HPDE6-E6E7 (cell line): Measurements from ENCODE around the gene RP2.

Experiments
- DNase-seq: peaks from one replicate; pipeline ENCODE4 v3.0.0; 2011; ENCODE audit warnings: missing footprints; ENCODE audit errors: extremely low spot score

Gene RP2

DNA sequence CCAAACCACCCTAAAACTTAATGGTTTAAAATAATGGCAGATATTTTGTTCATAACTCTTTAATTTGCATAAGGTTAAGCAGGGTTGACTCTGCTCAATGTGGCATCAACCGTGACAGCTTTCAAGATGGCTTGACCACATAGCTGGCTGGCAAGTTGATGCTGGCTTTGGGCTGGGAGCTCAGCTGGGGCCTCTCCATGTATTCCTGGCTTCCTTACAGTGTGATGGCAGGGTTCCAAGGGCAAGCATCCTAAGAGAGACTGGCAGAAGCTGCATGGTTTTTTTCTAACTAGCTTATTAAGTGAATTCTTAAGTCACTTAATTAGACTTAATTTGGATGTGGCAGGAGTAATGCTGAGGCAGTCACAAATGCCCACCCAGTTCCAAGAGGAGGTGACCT is 4.5 kb downstream of the RP2 start:
- DNase-seq = no peak

DNA sequence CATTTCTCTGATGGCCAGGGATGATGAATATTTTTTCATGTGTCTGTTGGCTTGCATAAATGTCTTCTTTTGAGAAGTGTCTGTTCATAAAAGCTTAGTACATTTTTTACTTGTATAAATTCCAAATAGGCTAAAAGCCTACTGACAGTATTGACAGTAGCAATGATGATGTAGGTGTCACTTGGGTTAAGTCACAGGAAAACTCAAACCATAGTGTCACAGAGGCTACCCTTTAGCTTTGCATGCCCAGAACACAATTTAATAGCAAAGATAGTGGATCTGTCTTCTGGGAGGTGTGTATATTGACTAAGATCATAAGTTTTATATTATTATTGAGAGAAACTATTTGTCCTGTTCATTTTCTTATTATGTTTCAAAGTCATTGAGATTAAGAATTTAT is 8.1 kb downstream of the RP2 start:
- DNase-seq = no peak

DNA sequence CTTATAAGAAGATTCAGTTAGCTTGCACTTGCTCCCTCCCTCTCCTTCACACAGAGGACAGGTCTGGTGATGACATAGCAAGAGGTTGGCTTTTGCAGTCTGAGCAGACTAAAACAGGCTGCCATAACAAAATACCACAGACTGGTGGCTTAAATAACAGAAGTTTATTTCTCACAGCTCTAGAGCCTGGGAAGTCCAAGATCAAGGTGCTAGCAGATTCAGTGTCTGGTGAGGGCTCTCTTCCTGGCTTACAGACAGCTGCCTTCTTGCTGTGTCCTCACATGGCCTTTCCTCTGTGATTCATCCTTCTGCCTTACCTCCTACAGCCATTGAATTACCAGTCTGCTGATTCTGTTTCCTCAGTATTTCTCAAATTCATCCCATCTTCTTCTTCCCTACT is 13.1 kb downstream of the RP2 start:
- no peak for DNase-seq

DNA sequence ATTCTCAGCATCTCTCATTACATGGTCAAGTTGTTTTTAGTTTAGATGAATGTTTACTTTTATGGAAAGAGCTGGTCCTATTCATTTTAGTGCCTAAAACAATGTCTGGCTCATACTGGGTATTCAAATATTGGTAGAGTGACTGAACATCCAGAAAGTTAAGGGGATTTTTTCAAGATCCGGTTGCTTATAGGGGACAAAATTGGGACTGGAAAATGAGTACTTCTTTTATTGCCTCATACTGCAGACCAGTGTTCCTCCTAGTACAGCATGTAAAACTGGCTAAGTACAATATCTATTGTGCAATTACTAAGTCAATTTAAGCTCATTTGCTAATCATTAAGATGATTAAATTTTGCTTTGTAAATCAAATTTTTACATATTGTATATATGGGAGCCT is 13.9 kb downstream of the RP2 start:
- DNase-seq = no peak

DNA sequence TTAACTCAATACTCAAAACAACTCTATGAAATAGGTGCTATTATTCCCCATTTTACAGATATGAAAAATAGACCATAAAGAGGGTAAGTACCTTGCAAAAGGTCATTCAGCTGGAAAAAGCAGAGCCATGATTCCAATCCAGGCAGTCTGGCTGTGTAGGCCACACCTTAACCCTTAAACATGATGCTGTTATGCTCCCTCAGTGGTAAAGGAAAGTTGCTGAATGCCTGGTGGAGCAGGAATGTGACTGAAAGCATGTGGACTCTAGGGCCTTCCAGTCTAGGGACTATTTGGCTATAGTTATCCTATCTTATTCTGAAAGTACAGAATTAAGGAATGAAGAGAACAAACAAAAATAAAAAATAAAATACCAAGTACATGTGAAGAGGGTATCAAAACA is 19.6 kb downstream of the RP2 start:
- no peak for DNase-seq

GRCh38 chrX:46860557-46860956 is 23.7 kb downstream of the RP2 start:
- DNase-seq = no peak

GRCh38 chrX:46863072-46863471 is 26.2 kb downstream of the RP2 start:
- no peak for DNase-seq

DNA sequence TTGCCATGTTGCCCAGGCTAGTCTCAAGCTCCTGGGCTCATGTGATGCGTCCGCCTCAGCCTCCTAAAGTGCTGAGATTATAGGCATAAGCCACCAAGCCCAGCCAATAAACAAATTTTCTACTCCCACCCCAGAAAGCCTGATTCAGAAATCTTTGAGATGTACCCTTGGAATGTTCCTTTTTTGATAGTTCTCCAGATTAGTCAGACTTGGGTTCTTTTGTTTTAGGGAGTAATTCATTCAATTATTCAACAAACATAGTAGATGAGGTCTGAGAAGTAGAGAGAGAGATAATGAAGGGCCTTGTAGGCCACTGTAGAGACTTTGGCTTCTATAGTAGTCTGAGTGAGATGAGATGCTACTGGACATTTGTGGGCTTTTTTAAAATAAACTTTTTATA is 27.8 kb downstream of the RP2 start:
- no peak for DNase-seq

GRCh38 chrX:46865281-46865680 is 28.4 kb downstream of the RP2 start:
- DNase-seq = no peak

- no peak for DNase-seq
Observed at GRCh38 chrX:46866726-46867125, 29.9 kb downstream of the RP2 start.

- DNase-seq = no peak
Observed at GRCh38 chrX:46873746-46874145, 36.9 kb downstream of the RP2 start.

- no peak for DNase-seq
Observed at GRCh38 chrX:46876901-46877300, 40.1 kb downstream of the RP2 start.

DNA sequence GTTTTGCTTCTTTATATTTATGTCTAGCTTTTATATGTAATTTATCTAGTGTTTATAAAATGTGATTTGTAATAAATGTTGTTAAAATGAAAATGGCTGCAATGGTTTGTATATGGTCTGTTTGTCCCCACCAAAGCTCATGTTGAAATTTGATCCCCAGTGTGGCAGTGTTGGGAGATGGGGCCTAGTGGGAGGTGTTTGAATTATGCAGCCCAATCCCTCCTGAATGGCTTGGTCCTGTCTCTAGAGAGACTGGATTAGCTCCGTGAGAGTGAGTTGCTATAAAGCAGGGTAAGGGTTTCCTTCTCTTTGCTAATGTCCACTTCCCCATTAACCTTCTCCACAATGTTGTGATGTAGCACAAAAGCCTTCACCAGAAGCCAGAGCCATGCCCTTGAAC is 45.4 kb downstream of the RP2 start:
- no peak for DNase-seq

- no peak for DNase-seq
Observed at GRCh38 chrX:46884799-46885198, 48.0 kb downstream of the RP2 start.

DNA sequence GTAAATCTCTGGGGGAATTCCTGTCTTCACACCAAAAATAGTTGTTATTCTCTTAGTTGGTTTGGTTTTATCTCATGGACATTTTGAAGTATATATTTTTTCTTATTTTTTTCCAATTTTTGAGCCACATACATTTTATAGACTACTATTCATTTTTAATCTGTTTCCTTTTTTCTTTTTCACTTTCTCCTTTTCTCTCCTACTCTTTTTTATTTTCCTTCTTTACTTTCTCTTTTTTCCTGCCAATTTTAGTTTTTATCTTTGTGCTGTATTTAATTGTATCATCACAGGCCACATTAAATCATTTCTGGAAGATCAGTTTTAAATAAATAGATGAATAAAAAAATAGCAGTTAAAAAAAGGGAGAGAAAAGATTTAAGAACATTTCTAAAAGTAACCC is 61.4 kb downstream of the RP2 start:
- DNase-seq = no peak

DNA sequence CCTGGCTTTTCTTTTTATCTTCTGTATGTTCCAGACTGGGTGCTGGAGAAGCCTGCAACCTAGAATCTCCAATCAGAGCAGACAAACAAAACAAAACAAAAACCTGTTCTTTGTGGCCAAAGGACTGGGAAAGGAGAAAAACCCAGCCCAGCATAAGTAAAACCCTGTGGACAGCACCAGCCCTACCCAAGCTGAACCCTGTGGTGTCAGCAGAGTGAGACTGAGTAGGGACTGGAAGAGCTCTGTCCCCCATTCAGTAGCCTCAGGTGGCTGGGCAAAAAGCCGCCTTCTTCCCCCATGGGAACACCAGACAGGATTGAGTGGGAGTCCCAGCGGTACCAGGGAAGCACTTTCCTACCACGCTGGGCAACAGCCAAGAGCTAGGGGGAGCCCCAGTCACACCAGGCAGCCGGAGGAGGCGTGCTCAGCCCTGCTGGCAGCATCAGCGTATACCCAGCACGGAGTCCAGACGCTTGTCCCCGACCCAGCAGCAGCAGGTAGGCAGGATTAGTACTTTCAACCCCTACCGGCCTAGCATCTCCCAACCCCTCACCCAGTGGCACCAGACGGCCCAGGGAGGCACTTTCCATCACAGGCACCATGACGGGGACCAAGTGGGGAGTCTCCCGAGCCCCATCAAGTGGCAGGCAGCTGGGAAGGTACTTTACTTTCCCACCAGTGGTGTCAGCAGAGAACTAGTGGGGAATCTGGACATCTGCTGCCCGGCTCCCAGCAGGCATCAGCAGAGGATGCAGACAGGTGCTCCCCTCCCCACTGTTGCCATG is 66.8 kb downstream of the RP2 start:
- DNase-seq = peak; percentile 63

GRCh38 chrX:46904626-46905025 is 67.8 kb downstream of the RP2 start:
- no peak for DNase-seq

DNA sequence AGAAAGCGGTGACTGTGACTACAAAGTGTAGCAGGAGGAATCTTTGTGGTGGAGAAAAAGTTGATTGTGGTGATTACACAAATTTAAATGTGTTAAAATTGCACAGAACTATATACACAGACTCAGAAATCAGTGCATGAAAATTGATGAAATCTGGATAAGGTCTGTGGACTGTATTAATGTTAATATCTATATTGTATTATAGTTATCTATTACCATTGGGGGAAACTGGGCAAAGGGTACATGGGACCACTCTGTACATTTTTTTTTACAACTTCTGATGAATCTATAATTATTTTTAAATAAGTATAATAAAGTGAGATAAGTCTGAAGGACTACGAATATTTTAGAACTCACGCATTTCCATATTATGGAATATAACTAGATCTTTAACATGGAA is 73.6 kb downstream of the RP2 start:
- no peak for DNase-seq

DNA sequence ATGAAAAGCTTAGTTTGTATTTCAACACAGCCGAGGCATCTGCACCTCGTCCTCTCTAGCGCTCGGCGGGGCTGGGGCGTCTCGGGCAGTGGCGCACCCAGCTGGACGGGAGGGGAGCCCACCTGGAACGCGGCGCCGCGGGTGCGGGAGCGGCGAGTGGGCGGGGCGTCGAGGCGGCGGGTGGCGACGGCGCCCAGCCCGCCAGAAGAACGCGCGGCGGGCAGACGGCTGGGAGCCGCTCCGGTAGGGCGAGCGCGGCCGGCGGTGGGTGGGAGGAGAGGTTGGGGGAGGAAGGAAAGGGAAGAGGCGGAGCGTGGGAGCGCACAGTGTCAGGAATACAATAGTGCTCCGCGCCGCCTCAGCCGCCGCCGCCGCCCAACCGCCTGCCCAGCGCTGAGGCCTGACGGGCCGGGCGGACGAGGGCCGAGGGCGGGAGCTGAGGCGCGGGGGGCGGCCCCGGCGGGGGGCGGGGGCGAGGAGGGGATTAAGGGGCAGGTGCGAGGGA is 75.3 kb downstream of the RP2 start, which contains the start of gene JADE3:
TSS of gene JADE3 (plus strand) at position 324 of the 505 bp plus-strand sequence. CDS start 72,474 bp downstream, outside the sequence.
- peak; percentile 45 for DNase-seq

GRCh38 chrX:46912603-46913491 is 76.0 kb downstream of the RP2 start:
- DNase-seq = no peak

GRCh38 chrX:46913667-46914066 is 76.8 kb downstream of the RP2 start:
- DNase-seq = no peak

- no peak for DNase-seq
Observed at GRCh38 chrX:46916273-46916672, 79.4 kb downstream of the RP2 start.

DNA sequence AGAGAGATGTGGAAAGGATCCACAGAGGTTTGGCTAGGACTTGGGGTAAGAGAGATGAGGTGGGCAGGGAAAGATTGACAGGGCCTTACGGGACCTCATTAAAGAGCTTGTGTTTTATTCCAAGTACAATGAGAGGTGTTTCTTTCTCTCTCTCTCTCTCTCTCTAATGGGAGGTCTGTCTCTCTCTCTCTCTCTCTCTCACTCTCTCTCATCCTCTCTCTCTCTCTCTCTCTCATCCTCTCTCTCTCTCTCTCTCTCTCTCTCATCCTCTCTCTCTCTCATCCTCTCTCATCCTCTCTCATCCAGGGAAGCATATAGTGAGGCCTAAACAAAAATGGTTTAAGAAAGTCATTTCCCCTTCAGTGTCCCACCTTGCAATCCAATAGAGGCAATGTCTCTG is 80.8 kb downstream of the RP2 start:
- no peak for DNase-seq
